Left cardiac atrium (tissue), 4 donors: ENCODE data around the gene NCK2. TPM values are rescaled to one million over a fixed set of nuclear protein-coding genes. Genes with fewer than 3 reads are reported as not detected.
A peak's percentile ranks its signal among the peaks of the same experiment; 100 is the strongest.

ENCODE experiments used
- ATAC-seq, 2 donors: fragments of 200-7000 bp; cut with Tn5 transposase; one replicate each; pipeline ENCODE4 v1.9.1; 2020; ENCODE audit warnings: mild to moderate bottlenecking in 2 of 2, moderate library complexity in 2 of 2
- DNase-seq: peaks from one replicate; pipeline ENCODE4 v3.0.0-alpha.2; 2020
- intact Hi-C, 2 donors: fragments of 100-400 bp; cut with DNase I; formaldehyde crosslinking; loops; one replicate each; pipeline versions ENCODE4 v1.14.1 to v1.15.1; 2022 to 2023
- long read RNA-seq: library from polyadenylated mRNA; unstranded; transcript quantifications from one replicate; pipeline ENCODE4 v2.0.0, GENCODE V29; 2021
- total RNA-seq, 2 donors: library from RNA; stranded (reverse); fragmentation: NEBNext Ultra II Directional; extraction: Animal tissue kit (Norgen Biotek cat#: 25700); gene quantifications; one replicate each; pipeline ENCODE4 v1.2.1, GENCODE V29; 2021
- donor health status: DM: no; HTN: yes; CAD: no.
- donor health status: DM: no; HTN: yes; CAD: no; lungs with severe emphysema.
- donor health status: DM: yes; HTN: yes; CAD: no.
- donor health status: Dilated cardiomyopathy.

The NCK2 gene
- total RNA-seq, result 10 to 100 TPM; 30.7 to 36.5 TPM
- long read RNA-seq, partial matches to known transcripts, result 5 of 9 reads
- long read RNA-seq, other reads (novel, unspliced or antisense), result 3 of 9 reads

GRCh38 chr2:105744909-105745853, at the start of gene NCK2:
Gene NCK2 (plus strand): TSS chr2:105744912. CDS start chr2:105855064, 110,152 bp downstream.
- DNase-seq, result peak; percentile 41
- peak; percentile 48 to 54 for ATAC-seq
- intact Hi-C loops, result no loop called here

DNA sequence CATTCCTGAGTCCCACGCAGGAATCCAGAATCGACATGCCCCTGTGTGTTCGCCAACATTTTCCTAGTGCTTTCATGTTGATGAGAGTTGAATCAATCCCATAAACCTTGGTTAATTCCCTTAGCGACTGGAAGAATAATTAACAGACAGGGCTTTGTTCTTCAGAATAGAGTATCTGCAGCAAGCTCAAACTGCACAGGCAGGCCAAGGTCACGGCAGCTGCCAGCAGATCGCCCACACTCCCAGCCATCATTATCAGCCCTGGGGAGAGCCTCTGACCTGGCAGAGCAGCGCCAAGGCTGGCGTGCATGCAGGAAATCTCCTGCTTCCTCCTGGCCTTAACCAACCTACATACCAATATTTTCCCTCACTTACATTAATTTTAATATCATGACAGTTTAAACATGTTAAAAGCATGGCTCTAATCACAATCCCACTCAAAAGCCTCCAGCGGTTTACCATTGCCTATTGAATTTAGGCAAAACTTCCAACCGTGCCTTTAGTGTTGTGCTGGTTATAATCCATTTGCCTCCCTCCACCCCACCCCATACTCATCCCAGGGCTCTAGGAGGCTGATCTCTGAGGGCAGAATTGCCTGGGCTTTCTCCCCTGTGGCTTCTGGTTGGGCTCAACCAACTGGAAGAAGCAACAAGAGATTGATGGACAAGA, 46.8 kb upstream of the NCK2 start:
- intact Hi-C loops, result no loop called here
- peak; percentile 55 for DNase-seq
- peak; percentile 87 to 95 for ATAC-seq

- ATAC-seq, result no peak
- DNase-seq, result no peak
- intact Hi-C loops, result no loop called here
Observed at GRCh38 chr2:105698820-105699219, 45.9 kb upstream of the NCK2 start.

DNA sequence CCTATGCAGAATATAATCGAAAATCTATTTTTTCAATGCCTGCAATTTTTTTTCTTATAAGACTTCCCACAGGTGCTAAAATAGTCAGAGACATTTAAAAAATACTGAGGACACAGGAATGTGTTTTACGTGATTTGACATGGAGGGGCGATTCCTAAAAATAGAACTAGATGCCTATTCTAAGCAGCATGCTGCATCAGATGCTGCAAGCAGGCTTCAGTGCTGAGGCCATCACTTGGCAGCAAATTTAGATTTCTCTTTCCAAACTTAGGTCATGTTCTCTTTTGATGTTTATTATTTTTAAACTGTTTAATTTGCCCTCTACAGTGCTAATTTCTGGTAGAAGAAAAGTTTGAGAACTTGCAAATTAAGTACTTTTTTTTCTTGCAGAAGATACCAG, 43.7 kb upstream of the NCK2 start:
- intact Hi-C loops, result no loop called here
- ATAC-seq (peak in 1 of 2 donors; percentile 47), DNase-seq (no peak)

DNA sequence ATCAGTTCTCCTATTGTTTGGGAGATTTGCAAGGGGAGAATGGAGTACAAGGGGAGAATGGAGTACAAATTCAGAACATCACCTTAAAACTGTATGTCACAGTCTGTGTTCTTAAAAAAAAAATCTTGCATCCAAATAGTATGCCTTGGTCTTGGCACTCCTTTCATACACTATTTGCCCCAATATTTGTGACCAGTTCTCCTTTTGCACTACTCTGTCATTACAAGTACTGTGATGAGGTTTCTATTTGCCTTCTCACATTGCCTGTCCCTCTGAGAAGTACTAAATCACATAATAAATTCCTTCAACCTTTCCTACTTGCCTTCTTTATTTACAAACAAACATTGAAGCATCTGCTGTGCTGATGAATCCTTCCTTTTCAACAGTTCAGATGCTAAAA, 36.0 kb upstream of the NCK2 start:
- ATAC-seq (no peak), DNase-seq (no peak)
- intact Hi-C loops, result no loop called here

DNA sequence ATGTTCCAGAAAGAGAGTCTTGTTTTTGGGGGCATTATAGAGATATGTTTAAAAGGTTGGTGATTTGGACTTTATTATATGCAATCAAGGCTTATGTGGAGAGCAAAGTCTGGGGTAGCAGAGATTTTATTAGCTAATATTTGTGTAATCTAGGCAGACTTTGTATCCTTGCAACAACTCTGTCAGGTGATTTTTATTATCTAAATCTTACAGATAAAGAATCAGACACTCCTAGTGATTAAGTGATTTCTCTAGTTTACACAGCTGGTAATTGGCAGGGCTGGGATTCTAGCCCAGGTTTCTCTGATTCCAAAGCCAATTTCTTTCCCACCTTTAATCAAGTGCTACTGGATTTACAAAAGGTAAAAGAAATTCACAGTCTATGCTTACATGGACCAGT, 33.3 kb upstream of the NCK2 start:
- intact Hi-C loops, result no loop called here
- ATAC-seq (no peak), DNase-seq (no peak)

DNA sequence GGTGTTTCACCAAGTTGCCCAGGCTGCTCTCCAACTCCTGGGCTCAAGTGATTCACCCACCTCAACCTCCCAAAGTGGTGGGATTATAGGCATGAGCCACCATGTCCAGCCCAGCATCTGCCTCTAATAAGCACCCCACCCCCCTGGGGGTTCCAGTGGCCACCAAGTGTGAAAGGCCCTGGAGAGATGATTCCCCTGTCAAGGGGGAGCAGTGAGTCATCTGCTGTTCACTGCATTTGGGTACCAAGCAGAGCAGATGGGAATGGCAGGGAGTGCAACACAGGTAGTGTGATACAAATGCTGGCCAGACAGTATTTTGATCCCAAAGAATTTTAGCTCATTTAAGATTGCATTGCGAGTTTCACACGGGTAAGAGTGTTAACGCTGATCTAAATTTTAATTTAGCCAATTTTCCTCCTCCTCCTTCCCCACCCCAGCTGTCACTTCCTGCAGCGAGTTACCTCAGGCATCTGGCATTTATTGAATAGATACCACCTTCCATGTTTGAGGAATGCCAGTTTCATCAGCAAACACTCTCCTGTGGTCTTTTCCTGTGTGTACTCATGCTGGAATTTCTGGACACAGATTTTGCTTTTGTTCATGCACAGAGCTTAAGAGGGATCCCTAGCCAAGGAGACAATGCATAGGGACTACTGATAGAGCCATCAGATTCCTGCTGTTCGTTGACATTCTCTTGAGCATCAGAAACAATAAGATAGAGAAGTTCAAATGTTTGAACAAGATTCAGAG, 32.4 kb upstream of the NCK2 start:
- DNase-seq, result no peak
- no peak for ATAC-seq
- intact Hi-C loops, result no loop called here

GRCh38 chr2:105712981-105713596, 31.6 kb upstream of the NCK2 start:
- DNase-seq (no peak), ATAC-seq (no peak)
- intact Hi-C loops, result no loop called here

DNA sequence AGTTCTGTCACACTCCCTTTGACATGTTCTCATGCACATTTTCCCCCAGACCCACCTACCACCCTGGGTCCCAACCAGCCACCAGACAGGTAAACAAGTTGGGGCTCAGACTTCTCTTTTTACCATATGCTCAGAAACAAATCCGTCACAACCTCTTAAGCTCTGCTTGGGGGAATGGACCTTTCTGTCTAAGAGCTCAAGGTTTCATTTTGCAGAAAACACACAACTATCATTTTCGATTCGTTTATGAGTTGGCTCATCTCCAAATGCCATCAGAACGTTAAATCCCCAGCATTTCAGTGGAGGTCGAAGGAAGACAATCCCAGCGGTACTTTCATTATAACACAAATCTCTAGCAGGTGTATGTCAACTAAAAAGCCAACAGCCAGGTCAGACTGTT, 30.6 kb upstream of the NCK2 start:
- intact Hi-C loops, result no loop called here
- DNase-seq, result no peak

GRCh38 chr2:105718846-105719481, 25.7 kb upstream of the NCK2 start:
- ATAC-seq, result no peak

More for the DNA sequence above, 30.6 kb upstream of the NCK2 start:
- no peak for ATAC-seq

DNA sequence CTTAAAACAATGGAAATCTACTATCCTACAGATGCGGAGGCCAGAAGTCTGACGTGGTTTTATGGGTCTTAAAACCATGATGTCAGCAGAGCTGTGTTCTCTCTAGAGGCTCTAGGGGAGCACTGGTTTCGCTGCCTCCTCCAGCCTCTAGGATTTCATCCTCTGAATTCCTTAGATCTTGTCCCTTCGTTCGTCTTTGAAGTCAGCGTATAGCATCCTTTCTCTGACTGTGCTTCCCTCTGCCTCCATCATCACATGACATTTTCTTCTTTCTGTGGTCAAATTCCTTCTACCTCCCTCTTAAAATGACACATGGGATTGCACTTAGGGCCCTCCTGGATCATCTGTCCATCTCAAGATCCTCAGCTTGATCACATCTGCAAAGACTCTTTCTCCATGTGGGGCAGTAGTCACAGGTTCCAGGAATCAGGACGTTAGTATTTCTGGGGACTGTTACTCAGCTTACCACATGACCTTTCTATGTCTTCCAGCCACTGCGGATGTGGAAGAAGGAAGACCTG, 22.7 kb upstream of the NCK2 start:
- intact Hi-C loops, result no loop called here
- no peak for ATAC-seq
- no peak for DNase-seq

More at GRCh38 chr2:105718846-105719481, 25.7 kb upstream of the NCK2 start:
- DNase-seq, result no peak
- intact Hi-C loops, result no loop called here

- ATAC-seq (no peak), DNase-seq (no peak)
- intact Hi-C loops, result no loop called here
Observed at GRCh38 chr2:105722726-105723297, 21.9 kb upstream of the NCK2 start.

DNA sequence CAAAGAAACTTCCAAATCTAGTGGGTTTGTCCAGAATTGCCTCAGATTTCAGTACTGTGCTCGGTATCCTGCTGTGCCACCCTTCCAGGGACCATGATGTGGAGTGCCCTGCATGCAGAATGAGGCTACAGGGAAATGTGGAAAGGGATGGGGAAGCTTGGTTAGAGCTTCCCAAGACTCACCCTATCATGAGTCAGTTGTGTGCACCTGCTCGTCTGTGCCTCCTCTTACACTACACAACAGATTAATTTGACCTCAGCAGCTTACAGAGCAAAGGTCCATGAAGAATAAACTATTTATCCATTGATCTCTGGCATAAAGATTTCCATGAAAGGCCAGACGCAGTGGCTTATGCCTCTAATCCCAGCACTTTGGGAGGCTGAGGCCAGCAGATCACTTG, 21.3 kb upstream of the NCK2 start:
- intact Hi-C loops, result no loop called here
- DNase-seq (no peak), ATAC-seq (no peak)

DNA sequence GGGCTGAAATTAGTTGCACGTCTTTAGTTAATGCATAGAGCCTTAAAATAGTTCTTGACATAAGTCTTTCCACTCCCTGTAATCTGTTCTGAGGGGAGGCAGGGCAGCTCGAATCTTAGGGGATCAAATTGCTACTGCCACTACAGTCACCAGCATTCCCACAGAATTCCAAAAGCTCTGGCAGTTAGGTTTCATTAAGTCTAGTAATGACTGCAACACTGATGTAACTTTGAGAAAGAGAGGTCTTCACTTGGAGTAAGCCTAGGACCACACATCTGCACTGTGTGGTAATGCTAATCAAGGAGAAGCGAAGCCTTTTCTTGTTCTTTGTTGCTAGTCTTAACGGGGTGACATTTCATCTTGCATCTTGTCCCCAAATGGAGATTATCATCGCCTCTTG, 19.3 kb upstream of the NCK2 start:
- intact Hi-C loops, result no loop called here

GRCh38 chr2:105730170-105730569, 14.5 kb upstream of the NCK2 start:
- intact Hi-C loops, result no loop called here
- DNase-seq (no peak), ATAC-seq (no peak)

More for the DNA sequence above, 19.3 kb upstream of the NCK2 start:
- DNase-seq (no peak), ATAC-seq (no peak)

DNA sequence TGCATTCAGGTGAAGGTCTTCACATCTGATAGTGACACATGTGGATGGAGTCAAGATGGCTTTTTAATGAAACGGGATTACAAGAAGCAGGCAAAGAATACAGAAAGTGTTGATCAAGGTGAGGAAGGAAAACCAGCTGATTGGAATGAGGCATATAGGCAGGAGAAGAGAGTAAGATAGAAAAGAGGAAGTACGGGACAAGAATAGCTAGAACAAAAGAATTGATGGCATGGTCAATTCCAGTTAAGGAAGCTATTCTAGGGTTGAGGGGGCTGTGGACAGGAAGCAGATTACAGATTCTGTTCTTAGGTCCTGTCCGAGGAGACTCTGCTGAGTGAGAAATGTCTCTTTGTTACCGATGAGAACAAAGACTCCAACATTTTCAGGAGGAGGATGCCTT, 13.2 kb upstream of the NCK2 start:
- intact Hi-C loops, result no loop called here

GRCh38 chr2:105732101-105732500, 12.6 kb upstream of the NCK2 start:
- ATAC-seq (peak; percentile 19 to 50), DNase-seq (no peak)
- intact Hi-C loops, result no loop called here

More for the DNA sequence above, 13.2 kb upstream of the NCK2 start:
- DNase-seq (no peak), ATAC-seq (no peak)

- DNase-seq (no peak), ATAC-seq (peak; percentile 18 to 47)
- intact Hi-C loops, result no loop called here
Observed at GRCh38 chr2:105732955-105733607, 11.6 kb upstream of the NCK2 start.
